Right lobe of liver (tissue), 4 donors: Measurements from ENCODE around the gene TNFRSF1A.

Experiments used
- POLR2A ChIP-seq: fragments of 450-650 bp; IDR thresholded peaks from one replicate; pipeline ENCODE4 v1.6.1; 2017; ENCODE audit warnings: antibody characterized with exemption, mild to moderate bottlenecking
- TF ChIP-seq, protein P1 (sequence below), 4 donors: fragments of 200-600 bp in 3 of 4; fragments of 450-650 bp in 1 of 4; IDR thresholded peaks; one replicate each; pipeline versions ENCODE4 v1.5.1 to v1.8.0; 2016 to 2022; ENCODE audit warnings: antibody characterized with exemption in 4 of 4, mild to moderate bottlenecking in 2 of 4
- donor health status: DM: no; HTN: no; CAD: no.
- donor health status: DM: no; HTN: no; CAD: no.
- donor health status: DM: no; HTN: yes; CAD: no.

DNA sequence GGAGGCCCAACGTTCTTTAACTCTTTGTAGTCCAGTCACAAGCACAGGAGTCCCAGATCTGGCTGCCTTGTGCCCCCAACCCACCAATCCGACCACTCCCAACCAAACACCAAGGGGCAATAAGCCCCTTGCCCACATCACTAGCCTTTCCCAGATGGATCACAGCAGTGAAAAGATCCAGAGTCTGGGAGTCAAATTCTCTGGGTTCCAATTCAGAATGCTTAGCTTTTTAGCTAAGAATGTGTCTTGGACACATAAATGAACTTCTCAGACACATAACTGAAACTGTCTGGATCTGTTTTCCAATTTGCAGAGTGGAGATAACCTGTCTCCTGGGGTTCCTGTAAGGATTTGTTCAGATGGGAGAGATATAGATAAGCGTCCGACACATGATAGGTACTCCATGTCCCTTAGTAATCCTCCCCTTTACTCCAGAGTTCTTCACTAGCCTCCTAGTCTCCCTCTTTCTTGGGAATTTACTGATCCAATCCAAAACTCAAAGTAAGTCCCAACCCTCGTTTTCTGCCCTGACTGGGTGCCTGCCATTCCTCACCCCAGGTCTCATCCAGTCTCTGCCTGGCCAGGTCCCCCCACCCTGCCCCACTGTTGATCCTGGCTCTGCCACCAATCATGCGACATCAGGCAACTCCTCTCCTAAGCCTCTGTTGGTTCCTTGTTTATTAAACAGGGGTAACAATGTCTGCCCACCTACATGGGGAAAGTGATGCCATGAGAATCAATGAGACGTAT is 439 bp upstream of the TNFRSF1A start:
- TF ChIP-seq, protein P1, sequence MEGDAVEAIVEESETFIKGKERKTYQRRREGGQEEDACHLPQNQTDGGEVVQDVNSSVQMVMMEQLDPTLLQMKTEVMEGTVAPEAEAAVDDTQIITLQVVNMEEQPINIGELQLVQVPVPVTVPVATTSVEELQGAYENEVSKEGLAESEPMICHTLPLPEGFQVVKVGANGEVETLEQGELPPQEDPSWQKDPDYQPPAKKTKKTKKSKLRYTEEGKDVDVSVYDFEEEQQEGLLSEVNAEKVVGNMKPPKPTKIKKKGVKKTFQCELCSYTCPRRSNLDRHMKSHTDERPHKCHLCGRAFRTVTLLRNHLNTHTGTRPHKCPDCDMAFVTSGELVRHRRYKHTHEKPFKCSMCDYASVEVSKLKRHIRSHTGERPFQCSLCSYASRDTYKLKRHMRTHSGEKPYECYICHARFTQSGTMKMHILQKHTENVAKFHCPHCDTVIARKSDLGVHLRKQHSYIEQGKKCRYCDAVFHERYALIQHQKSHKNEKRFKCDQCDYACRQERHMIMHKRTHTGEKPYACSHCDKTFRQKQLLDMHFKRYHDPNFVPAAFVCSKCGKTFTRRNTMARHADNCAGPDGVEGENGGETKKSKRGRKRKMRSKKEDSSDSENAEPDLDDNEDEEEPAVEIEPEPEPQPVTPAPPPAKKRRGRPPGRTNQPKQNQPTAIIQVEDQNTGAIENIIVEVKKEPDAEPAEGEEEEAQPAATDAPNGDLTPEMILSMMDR (IDR thresholded peaks at IDR 0.05) = no peak
- TF ChIP-seq POLR2A = peak; percentile 0
